HEK293 (cell line): ENCODE data around the gene RPN1.

Source experiments
- CTCF ChIA-PET: fragments of 350-600 bp; formaldehyde crosslinking; extraction: SDS; loops from one replicate; lab custom pipeline; 2021; ENCODE audit warnings: antibody characterized with exemption; lab: Yijun Ruan, JAX
- POLR2A ChIA-PET: fragments of 300-600 bp; formaldehyde crosslinking; extraction: SDS; loops from one replicate; lab custom pipeline; 2020; ENCODE audit warnings: antibody characterized with exemption, inconsistent platforms; lab: Yijun Ruan, JAX
- H3K27ac ChIP-seq: fragments of 200-500 bp; sonication (Bioruptor generic); 2 replicates; pipeline ENCODE4 v1.5.1; 2014; ENCODE audit warnings: low read depth, low read length, control low read depth, inconsistent platforms; ENCODE audit errors: extremely low read depth
- H3K36me3 ChIP-seq, 2 experiments: fragments of 200-500 bp in 1 of 2; sonication (Bioruptor generic) in 1 of 2; 1 replicate in 1 of 2; 2 replicates in 1 of 2; pipeline ENCODE4 v1.5.1; 2014 to 2017; ENCODE audit warnings: inconsistent platforms in 2 of 2, low read length in 2 of 2; ENCODE audit not compliant: control insufficient read depth in 2 of 2, insufficient read depth in 1 of 2
- H3K4me1 ChIP-seq: fragments of 200-500 bp; sonication (Bioruptor generic); 2 replicates; pipeline ENCODE4 v1.5.1; 2014; ENCODE audit warnings: mild to moderate bottlenecking, low read length, inconsistent platforms; ENCODE audit not compliant: control insufficient read depth, insufficient read depth
- H3K4me3 ChIP-seq: 2 replicates; pipeline ENCODE4 v1.5.1; 2011; ENCODE audit warnings: low read depth, mild to moderate bottlenecking, control low read depth, low read length, moderate library complexity
- H3K9me3 ChIP-seq: fragments of 200-500 bp; sonication (Bioruptor generic); 2 replicates; pipeline ENCODE4 v1.5.1; 2014; ENCODE audit warnings: low read depth, low read length, inconsistent platforms; ENCODE audit not compliant: control insufficient read depth, insufficient read depth
- CTCF ChIP-seq: fragments of 450-650 bp; formaldehyde crosslinking; IDR thresholded peaks from 2 replicates; pipeline ENCODE4 v1.5.1; 2016; ENCODE audit warnings: missing biosample characterization, missing genetic modification characterization
- EGR2 ChIP-seq: fragments of 450-650 bp; formaldehyde crosslinking; IDR thresholded peaks from 2 replicates; pipeline ENCODE4 v1.5.1; 2016; ENCODE audit warnings: low read depth, missing biosample characterization, missing genetic modification characterization
- GLIS2 ChIP-seq: fragments of 450-650 bp; formaldehyde crosslinking; IDR thresholded peaks from 2 replicates; pipeline ENCODE4 v1.5.1; 2016; ENCODE audit warnings: missing biosample characterization, missing genetic modification characterization
- HOXD13 ChIP-seq: sonication (generic); formaldehyde crosslinking; IDR thresholded peaks from 2 replicates; pipeline ENCODE4 v1.8.0; 2022; ENCODE audit warnings: missing genetic modification reagents, borderline replicate concordance
- PRDM10 ChIP-seq: fragments of 450-650 bp; formaldehyde crosslinking; IDR thresholded peaks from 2 replicates; pipeline ENCODE4 v1.5.1; 2016; ENCODE audit warnings: missing biosample characterization, missing genetic modification characterization
- PRDM6 ChIP-seq: fragments of 450-650 bp; formaldehyde crosslinking; IDR thresholded peaks from 2 replicates; pipeline ENCODE4 v1.5.1; 2017; ENCODE audit warnings: missing biosample characterization, missing genetic modification characterization
- SETDB1 ChIP-seq: IDR thresholded peaks from one replicate; pipeline ENCODE4 v1.6.1; 2017; ENCODE audit warnings: mild to moderate bottlenecking, low read length, moderate library complexity, mixed read lengths; ENCODE audit not compliant: insufficient read length
- ZEB2 ChIP-seq: fragments of 450-650 bp; formaldehyde crosslinking; IDR thresholded peaks from 2 replicates; pipeline ENCODE4 v1.5.1; 2016; ENCODE audit warnings: missing biosample characterization, missing genetic modification characterization
- ZFHX2 ChIP-seq: fragments of 450-650 bp; formaldehyde crosslinking; conservative IDR thresholded peaks from 2 replicates; pipeline ENCODE4 v1.5.1; 2016; ENCODE audit warnings: missing biosample characterization, missing genetic modification characterization
- ZFP37 ChIP-seq: fragments of 450-650 bp; formaldehyde crosslinking; IDR thresholded peaks from 2 replicates; pipeline ENCODE4 v1.5.1; 2016; ENCODE audit warnings: missing biosample characterization, missing genetic modification characterization
- ZNF138 ChIP-seq: fragments of 450-650 bp; formaldehyde crosslinking; IDR thresholded peaks from 2 replicates; pipeline ENCODE4 v1.5.1; 2016; ENCODE audit warnings: missing biosample characterization, missing genetic modification characterization, borderline replicate concordance
- ZNF214 ChIP-seq: fragments of 450-650 bp; formaldehyde crosslinking; IDR thresholded peaks from 2 replicates; pipeline ENCODE4 v1.5.1; 2017; ENCODE audit warnings: missing biosample characterization, mild to moderate bottlenecking, missing genetic modification characterization, borderline replicate concordance
- ZNF341 ChIP-seq: fragments of 450-650 bp; formaldehyde crosslinking; IDR thresholded peaks from 2 replicates; pipeline ENCODE4; 2016; ENCODE audit warnings: low read depth, missing biosample characterization, missing genetic modification characterization
- ZNF544 ChIP-seq: fragments of 450-650 bp; formaldehyde crosslinking; IDR thresholded peaks from 2 replicates; pipeline ENCODE4 v1.5.0; 2017; ENCODE audit warnings: missing biosample characterization, missing genetic modification characterization
- ZNF658 ChIP-seq: fragments of 450-650 bp; formaldehyde crosslinking; IDR thresholded peaks from 2 replicates; pipeline ENCODE4; 2016; ENCODE audit warnings: missing biosample characterization, missing genetic modification characterization
- ZNF707 ChIP-seq: fragments of 450-650 bp; formaldehyde crosslinking; IDR thresholded peaks from 2 replicates; pipeline ENCODE4 v1.5.1; 2016; ENCODE audit warnings: missing biosample characterization, missing genetic modification characterization
- ZNF843 ChIP-seq: fragments of 450-650 bp; formaldehyde crosslinking; IDR thresholded peaks from 2 replicates; pipeline ENCODE4 v1.5.1; 2016; ENCODE audit warnings: missing biosample characterization, missing genetic modification characterization
- ZSCAN30 ChIP-seq: fragments of 450-650 bp; IDR thresholded peaks from 2 replicates; pipeline ENCODE4 v1.5.1; 2018; ENCODE audit warnings: missing biosample characterization, mild to moderate bottlenecking, missing genetic modification characterization, moderate library complexity
- ZXDB ChIP-seq: fragments of 450-650 bp; formaldehyde crosslinking; IDR thresholded peaks from 2 replicates; pipeline ENCODE4 v1.5.1; 2016; ENCODE audit warnings: missing biosample characterization, missing genetic modification characterization
- TF ChIP-seq, protein P1 (sequence below): fragments of 450-650 bp; formaldehyde crosslinking; IDR thresholded peaks from 2 replicates; pipeline ENCODE4 v1.5.1; 2016; ENCODE audit warnings: missing biosample characterization, missing genetic modification characterization
- TF ChIP-seq, protein P2 (sequence below): fragments of 450-650 bp; formaldehyde crosslinking; IDR thresholded peaks from 2 replicates; pipeline ENCODE4 v1.5.1; 2016; ENCODE audit warnings: missing biosample characterization, missing genetic modification characterization

The RPN1 gene

GRCh38 chr3:128650096-128651050 lies at the start of gene RPN1:
Gene RPN1 (minus strand): TSS chr3:128650818. CDS start chr3:128650800, 18 bp downstream.
- Histone ChIP-seq H3K27ac (peak within 1 kb of the TSS; percentile 95), H3K36me3 (no peaks in the 10 kb centered on the region; a peak in 1 of 3 replicates), H3K4me3 (peak within 1 kb of the TSS; percentile 100), H3K4me1 (0 out of 2 replicates have a peak, but pooled peaks cover 3% of the 10 kb centered on the region), H3K9me3 (no peaks in the 10 kb centered on the region)
- CTCF ChIA-PET = interaction anchor here (0.7 kb wide), 1 partner anchor 138 kb away, joined by 3 read pairs; no protein-coding TSS in a partner anchor
- POLR2A ChIA-PET = interaction anchor here (0.6 to 1.7 kb wide), 7 partner anchors 29 to 661 kb away, joined by 3 to 9 read pairs (median 3); partner anchors contain the start of gene RAB7A
- TF ChIP-seq CTCF (tag by site-specific recombination) (no peak), ZNF658 (tag by site-specific recombination) (no peak), ZNF544 (tag by site-specific recombination) (no peak), ZSCAN30 (tag by site-specific recombination) (0 out of 2 replicates have a peak, but pooled peaks have one; percentile 11), HOXD13 (CRISPR knock-in tag) (no peak), ZNF341 (tag by site-specific recombination) (peak; percentile 47; the same call in 1 of the 2 replicates), ZXDB (tag by site-specific recombination) (peak; percentile 54; the same call in 1 of the 2 replicates), GLIS2 (0 out of 2 replicates have a peak, but pooled peaks have one; percentile 51), PRDM6 (tag by site-specific recombination) (no peak), ZNF707 (tag by site-specific recombination) (no peak), ZEB2 (tag by site-specific recombination) (peak; percentile 83), ZNF214 (tag by site-specific recombination) (no peak), PRDM10 (tag by site-specific recombination) (0 out of 2 replicates have a peak, but pooled peaks have one; percentile 60), ZNF843 (tag by site-specific recombination) (no peak), SETDB1 (no peak), ZFHX2 (tag by site-specific recombination) (peak; percentile 76; the same call in 1 of the 2 replicates), EGR2 (tag by site-specific recombination) (0 out of 2 replicates have a peak, but pooled peaks have one; percentile 17), ZNF138 (tag by site-specific recombination) (no peak), ZFP37 (tag by site-specific recombination) (peak; percentile 87)
- TF ChIP-seq, protein P1, sequence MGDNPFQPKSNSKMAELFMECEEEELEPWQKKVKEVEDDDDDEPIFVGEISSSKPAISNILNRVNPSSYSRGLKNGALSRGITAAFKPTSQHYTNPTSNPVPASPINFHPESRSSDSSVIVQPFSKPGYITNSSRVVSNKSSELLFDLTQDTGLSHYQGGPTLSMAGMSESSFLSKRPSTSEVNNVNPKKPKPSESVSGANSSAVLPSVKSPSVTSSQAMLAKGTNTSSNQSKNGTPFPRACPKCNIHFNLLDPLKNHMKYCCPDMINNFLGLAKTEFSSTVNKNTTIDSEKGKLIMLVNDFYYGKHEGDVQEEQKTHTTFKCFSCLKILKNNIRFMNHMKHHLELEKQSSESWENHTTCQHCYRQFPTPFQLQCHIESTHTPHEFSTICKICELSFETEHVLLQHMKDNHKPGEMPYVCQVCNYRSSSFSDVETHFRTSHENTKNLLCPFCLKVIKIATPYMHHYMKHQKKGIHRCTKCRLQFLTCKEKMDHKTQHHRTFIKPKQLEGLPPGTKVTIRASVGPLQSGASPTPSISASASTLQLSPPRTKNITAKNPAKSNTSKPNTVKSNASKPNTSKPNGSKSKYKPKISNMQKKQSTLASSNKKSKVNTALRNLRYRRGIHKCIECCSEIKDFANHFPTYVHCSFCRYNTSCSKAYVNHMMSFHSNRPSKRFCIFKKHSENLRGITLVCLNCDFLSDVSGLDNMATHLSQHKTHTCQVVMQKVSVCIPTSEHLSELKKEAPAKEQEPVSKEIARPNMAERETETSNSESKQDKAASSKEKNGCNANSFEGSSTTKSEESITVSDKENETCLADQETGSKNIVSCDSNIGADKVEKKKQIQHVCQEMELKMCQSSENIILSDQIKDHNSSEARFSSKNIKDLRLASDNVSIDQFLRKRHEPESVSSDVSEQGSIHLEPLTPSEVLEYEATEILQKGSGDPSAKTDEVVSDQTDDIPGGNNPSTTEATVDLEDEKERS (tag by site-specific recombination) = no peak
- TF ChIP-seq, protein P2, sequence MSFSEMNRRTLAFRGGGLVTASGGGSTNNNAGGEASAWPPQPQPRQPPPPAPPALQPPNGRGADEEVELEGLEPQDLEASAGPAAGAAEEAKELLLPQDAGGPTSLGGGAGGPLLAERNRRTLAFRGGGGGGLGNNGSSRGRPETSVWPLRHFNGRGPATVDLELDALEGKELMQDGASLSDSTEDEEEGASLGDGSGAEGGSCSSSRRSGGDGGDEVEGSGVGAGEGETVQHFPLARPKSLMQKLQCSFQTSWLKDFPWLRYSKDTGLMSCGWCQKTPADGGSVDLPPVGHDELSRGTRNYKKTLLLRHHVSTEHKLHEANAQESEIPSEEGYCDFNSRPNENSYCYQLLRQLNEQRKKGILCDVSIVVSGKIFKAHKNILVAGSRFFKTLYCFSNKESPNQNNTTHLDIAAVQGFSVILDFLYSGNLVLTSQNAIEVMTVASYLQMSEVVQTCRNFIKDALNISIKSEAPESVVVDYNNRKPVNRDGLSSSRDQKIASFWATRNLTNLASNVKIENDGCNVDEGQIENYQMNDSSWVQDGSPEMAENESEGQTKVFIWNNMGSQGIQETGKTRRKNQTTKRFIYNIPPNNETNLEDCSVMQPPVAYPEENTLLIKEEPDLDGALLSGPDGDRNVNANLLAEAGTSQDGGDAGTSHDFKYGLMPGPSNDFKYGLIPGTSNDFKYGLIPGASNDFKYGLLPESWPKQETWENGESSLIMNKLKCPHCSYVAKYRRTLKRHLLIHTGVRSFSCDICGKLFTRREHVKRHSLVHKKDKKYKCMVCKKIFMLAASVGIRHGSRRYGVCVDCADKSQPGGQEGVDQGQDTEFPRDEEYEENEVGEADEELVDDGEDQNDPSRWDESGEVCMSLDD (tag by site-specific recombination) = no peak
